Progenitor cell of endocrine pancreas (in vitro differentiated cells): ENCODE data around the gene CARMIL3. TPM values are rescaled to one million over a fixed set of nuclear protein-coding genes. Genes with fewer than 3 reads are reported as not detected.

Experiments
- DNase-seq: peaks from one replicate; pipeline ENCODE4 v3.0.0; 2021; ENCODE audit warnings: low spot score; ENCODE audit not compliant: unreplicated experiment
- H3K27ac Mint-ChIP-seq: 2 replicates; pipeline ENCODE4 v1.8.0; 2021; ENCODE audit warnings: mild to moderate bottlenecking, moderate library complexity, mixed read lengths
- H3K27me3 Mint-ChIP-seq: 2 replicates; pipeline ENCODE4 v1.8.0; 2021; ENCODE audit warnings: mixed read lengths
- H3K36me3 Mint-ChIP-seq: 2 replicates; pipeline ENCODE4 v1.8.0; 2022; ENCODE audit warnings: mixed read lengths; ENCODE audit not compliant: insufficient read depth
- H3K4me1 Mint-ChIP-seq: 2 replicates; pipeline ENCODE4 v1.8.0; 2021; ENCODE audit warnings: low read depth, mixed read lengths
- H3K4me3 Mint-ChIP-seq: 2 replicates; pipeline ENCODE4 v1.8.0; 2021; ENCODE audit warnings: low read depth, mild to moderate bottlenecking, moderate library complexity, mixed read lengths
- H3K9me3 Mint-ChIP-seq: 2 replicates; pipeline ENCODE4 v1.8.0; 2021; ENCODE audit warnings: low read depth, mixed read lengths
- CTCF ChIP-seq: fragments of 200-600 bp; sonication (generic); IDR thresholded peaks from one replicate; pipeline ENCODE4 v1.5.0; 2021; ENCODE audit warnings: antibody characterized with exemption, mild to moderate bottlenecking; ENCODE audit not compliant: unreplicated experiment
- total RNA-seq: library from RNA; stranded (reverse); gene quantifications from 2 replicates; pipeline ENCODE4 v1.2.1, GENCODE V29; 2021

Gene CARMIL3
- total RNA-seq, 1 donor from 2014 or later, result 4.9 TPM

GRCh38 chr14:24115422-24116127, 63.8 kb downstream of the CARMIL3 start:
- Mint-ChIP-seq H3K4me1 (peaks cover 17% of the 10 kb centered on the region), H3K27me3 (no peaks in the 10 kb centered on the region), H3K36me3 (peaks cover 13% of the 10 kb centered on the region), H3K27ac (peak overlapping the region; percentile 99), H3K9me3 (no peaks in the 10 kb centered on the region), H3K4me3 (peak overlapping the region; percentile 89)
- no peak for DNase-seq
- TF ChIP-seq CTCF, result no peak

GRCh38 chr14:24116128-24116814, 64.5 kb downstream of the CARMIL3 start:
- DNase-seq, result no peak
- no peaks in the 10 kb centered on the region for H3K27me3 Mint-ChIP-seq
- peak overlapping the region; percentile 99 for H3K27ac Mint-ChIP-seq
- no peaks in the 10 kb centered on the region for H3K9me3 Mint-ChIP-seq
- no peak for TF ChIP-seq CTCF
- peaks cover 16% of the 10 kb centered on the region for H3K36me3 Mint-ChIP-seq
- H3K4me1 Mint-ChIP-seq, result peaks cover 17% of the 10 kb centered on the region
- peak overlapping the region; percentile 89 for H3K4me3 Mint-ChIP-seq

- Mint-ChIP-seq H3K36me3 (peaks cover 18% of the 10 kb centered on the region), H3K4me3 (no peak overlapping the region), H3K27me3 (no peaks in the 10 kb centered on the region), H3K9me3 (no peaks in the 10 kb centered on the region), H3K27ac (no peak overlapping the region), H3K4me1 (peaks cover 17% of the 10 kb centered on the region)
- DNase-seq, result no peak
- TF ChIP-seq CTCF, result no peak
These were observed 65.4 kb downstream of the CARMIL3 start for GRCh38 chr14:24117179-24117578.

Other genes with a start within 250 kb of the CARMIL3 start
- 17.1 and 19.6 TPM in 2 replicates for gene DHRS4, start 98.2 kb upstream of the CARMIL3 start, total RNA-seq
- 12.2 and 14.0 TPM in 2 replicates for gene DHRS4L2, start 63.1 kb upstream of the CARMIL3 start, total RNA-seq
- gene CPNE6, start 19.6 kb downstream of the CARMIL3 start, total RNA-seq, result not detected in 2 replicates
- gene PCK2, start 42.3 kb downstream of the CARMIL3 start, total RNA-seq, result 29.7 and 34.7 TPM in 2 replicates
- 79.7 and 80.9 TPM in 2 replicates for gene DCAF11, start 62.8 kb downstream of the CARMIL3 start, total RNA-seq
- 2.3 and 2.8 TPM in 2 replicates for gene NRL, start 62.9 kb downstream of the CARMIL3 start, total RNA-seq
- 1.7 and 1.9 TPM in 2 replicates for gene FITM1, start 78.7 kb downstream of the CARMIL3 start, total RNA-seq
- 101 and 103 TPM in 2 replicates for gene PSME1, start 84.2 kb downstream of the CARMIL3 start, total RNA-seq
- 22.8 and 22.9 TPM in 2 replicates for gene EMC9, start 89.6 kb downstream of the CARMIL3 start, total RNA-seq
- 118 and 120 TPM in 2 replicates for gene PSME2, start 94.6 kb downstream of the CARMIL3 start, total RNA-seq
- 99.3 and 104 TPM in 2 replicates for gene RNF31, start 95.5 kb downstream of the CARMIL3 start, total RNA-seq
- 57.4 and 62.4 TPM in 2 replicates for gene IRF9, start 109.3 kb downstream of the CARMIL3 start, total RNA-seq
- 380 and 408 TPM in 2 replicates for gene REC8, start 120.1 kb downstream of the CARMIL3 start, total RNA-seq
- gene IPO4, start 136.8 kb downstream of the CARMIL3 start, total RNA-seq, result 54.9 and 56.4 TPM in 2 replicates
- 52.9 and 56.2 TPM in 2 replicates for gene TM9SF1, start 143.4 kb downstream of the CARMIL3 start, total RNA-seq
- 0.29 TPM in 1 of 2 replicates, not detected in the other for gene TSSK4, start 153.7 kb downstream of the CARMIL3 start, total RNA-seq
- 53.7 and 54.3 TPM in 2 replicates for gene CHMP4A, start 161.5 kb downstream of the CARMIL3 start, total RNA-seq
- gene MDP1, start 164.1 kb downstream of the CARMIL3 start, total RNA-seq, result 15.2 and 17.7 TPM in 2 replicates
- gene NEDD8, start 180.4 kb downstream of the CARMIL3 start, total RNA-seq, result 161 TPM in 2 replicates
- 73.6 and 86.2 TPM in 2 replicates for gene GMPR2, start 180.9 kb downstream of the CARMIL3 start, total RNA-seq
- 56.7 and 59.2 TPM in 2 replicates for gene TINF2, start 190.6 kb downstream of the CARMIL3 start, total RNA-seq
- 5.8 and 7.0 TPM in 2 replicates for gene TGM1, start 211.2 kb downstream of the CARMIL3 start, total RNA-seq
- gene RABGGTA, start 219.6 kb downstream of the CARMIL3 start, total RNA-seq, result 25.9 and 33.1 TPM in 2 replicates
- gene DHRS1, start 247.8 kb downstream of the CARMIL3 start, total RNA-seq, result 33.4 and 34.4 TPM in 2 replicates
- 32.4 and 32.6 TPM in 2 replicates for gene NOP9, start 247.8 kb downstream of the CARMIL3 start, total RNA-seq